Inflammatory macrophage treated with lipopolysaccharide for 1 hour (primary cell): ENCODE results near the gene GGT6.

Experiments
- DNase-seq, 2 donors: peaks; one replicate each; pipeline ENCODE4 v3.0.0-alpha.2; 2020 to 2022

Gene GGT6

DNA sequence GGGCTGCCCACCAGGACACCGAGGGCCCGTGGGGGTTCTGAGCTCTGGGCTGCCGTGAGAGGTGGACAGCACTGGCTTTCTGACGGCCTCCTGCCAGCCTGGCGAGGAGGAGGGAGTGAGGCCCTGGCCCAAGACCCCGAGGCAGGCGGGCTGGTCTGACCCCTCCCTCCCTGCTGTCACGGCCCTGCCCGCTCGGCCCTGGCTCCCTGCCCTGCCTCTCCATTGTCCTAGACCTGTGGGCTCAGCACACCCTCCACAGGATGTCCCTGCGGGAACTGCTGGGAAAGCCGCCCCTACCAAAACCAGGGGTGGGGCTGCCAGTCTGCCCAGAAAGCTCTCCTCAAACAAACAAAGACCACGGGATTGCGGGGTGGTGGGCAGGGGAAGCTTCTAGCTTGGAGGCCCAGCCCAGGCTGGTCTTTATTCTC, 41.0 kb downstream of the GGT6 start:
- no peak for DNase-seq

DNA sequence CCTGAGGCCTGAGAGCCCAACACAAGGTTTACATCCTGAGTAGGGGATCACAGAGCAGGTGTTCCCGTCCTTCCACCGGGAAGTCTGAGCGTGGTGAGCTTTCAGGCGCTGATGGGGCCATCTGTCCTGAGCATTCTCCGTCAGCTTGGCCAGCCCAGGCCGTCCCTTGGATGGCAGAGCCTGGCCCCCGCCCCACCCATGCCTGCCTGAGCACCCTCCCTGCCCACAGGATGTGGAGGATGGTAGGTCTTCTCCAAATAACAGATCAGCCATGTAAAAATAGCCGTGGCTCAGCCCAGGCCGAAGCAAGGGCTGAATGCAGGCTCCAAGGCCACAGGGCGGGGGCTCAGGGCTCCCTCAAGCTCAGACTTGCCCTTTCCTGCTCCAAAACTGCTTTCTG, 41.5 kb downstream of the GGT6 start:
- no peak for DNase-seq

DNA sequence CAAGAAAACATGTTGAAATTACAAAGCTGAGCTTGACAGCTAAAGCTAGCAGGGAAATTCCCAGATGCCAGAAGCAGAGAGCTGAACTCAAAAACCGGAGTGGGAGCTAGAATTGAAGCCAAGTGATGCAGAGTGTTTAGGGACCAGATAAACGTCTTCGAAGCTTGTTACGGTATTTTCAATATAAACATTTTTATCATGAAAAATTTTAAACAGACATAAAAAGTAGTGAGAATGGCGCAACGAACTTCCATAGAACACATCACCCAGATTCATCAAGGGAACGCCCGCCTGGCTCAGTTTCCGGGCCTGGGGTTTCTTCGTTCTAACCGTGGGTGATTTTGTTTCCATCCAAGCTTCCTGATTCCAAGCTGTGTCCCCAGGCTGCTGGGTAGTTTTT, 43.6 kb downstream of the GGT6 start:
- DNase-seq, result no peak

DNA sequence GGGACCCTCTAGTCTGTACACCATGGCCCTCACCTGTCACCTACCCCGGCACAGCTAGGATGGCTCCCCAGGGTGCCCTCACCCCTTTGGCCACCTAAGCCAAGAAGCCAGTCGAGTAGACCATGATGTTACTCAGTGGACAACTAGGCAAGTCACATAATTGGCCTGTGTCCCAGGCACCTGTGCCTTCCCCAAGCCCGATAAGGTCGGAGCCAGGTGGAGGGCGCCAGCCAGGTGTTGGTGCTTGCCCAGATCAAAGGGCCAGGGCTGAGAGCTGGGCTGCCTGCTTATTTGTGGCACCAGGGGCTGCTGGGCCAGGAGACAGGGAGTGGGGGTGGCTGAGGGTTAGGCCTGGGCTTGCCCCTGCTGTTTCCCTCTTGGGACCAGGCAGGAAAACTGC, 44.9 kb downstream of the GGT6 start:
- no peak for DNase-seq

DNA sequence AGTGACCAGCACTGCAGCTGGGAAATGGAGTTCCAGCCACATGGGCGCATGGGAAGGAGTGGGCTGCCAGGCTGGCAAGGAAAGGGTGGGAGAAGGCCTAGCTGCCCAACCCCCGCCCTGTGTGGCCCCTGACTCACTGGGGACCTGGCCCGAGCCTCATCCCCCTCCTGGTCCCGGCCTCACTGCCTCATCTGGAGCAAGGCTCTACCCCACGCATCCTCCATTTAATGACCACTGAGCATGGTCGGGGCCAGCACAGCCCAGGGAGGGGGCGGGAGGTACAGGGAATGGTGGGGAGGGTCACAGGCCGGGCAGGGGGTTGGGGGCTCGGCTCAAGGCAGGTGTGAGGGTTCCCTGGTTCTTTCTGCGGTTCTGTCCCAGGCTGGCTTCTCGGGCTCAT, 45.6 kb downstream of the GGT6 start:
- no peak for DNase-seq

DNA sequence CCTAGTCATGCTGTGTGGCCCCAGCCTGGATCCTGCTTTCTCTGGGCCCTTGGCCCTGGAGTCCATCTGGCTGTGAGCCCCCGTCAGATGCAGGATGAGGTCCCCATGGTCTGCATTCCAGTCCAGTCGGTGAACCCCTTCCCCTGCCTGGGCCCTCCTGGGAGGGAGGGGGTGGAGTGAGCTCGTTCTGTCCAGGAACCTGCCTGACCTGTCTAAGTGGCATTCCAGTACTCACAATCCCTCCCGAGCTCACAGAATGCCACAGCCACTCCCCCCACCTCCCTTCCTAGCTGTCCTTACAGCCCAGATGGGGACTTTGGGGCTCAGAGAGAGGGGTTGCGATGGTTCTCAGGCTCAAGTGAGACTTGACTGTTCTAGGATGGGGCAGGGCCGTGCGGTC, 46.2 kb downstream of the GGT6 start:
- DNase-seq, result no peak

DNA sequence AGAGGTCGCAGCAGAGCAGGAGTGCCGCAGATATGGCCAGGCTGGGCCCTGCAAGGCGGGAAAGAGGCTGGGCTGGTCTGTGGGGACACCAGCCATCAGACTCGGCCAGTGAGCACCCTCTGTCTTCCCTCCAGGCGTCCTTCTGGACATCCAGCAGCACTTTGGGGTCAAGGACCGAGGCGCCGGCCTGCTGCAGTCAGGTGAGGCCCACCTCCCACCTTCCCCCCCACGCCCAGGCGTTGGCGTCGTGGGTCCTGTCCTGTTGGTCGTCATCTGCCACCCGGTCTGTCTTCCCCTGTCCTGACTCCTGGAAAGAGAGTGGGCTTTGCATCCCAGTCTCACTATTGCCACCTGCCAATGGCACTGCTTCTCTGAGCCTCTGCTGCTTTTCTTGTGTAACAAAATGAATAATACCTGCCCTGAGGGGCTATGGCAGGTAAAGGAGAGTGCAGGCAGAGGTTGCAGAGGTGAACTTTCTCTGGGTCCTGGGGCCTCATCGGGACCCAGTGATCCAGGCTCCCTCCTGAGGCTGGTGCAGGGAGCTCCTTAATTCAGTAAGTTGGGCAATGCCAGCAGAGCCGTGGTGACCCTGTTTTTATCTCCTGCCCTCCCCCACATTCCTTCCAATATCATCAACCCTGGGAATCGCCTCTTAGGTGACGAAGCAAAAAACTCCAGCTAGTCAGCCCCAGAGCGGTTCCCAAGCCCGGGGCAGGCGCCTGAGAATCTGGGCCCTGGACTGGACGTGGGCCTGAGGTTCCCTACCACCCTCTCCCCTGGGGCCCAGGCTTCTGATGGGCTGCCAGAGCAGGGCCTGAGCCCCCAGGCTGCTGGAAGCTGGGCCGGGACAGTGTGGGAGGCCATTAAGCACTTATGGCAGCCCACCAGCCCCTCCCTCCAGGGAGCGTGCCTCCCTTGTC, 47.0 kb downstream of the GGT6 start:
- DNase-seq, result no peak

DNA sequence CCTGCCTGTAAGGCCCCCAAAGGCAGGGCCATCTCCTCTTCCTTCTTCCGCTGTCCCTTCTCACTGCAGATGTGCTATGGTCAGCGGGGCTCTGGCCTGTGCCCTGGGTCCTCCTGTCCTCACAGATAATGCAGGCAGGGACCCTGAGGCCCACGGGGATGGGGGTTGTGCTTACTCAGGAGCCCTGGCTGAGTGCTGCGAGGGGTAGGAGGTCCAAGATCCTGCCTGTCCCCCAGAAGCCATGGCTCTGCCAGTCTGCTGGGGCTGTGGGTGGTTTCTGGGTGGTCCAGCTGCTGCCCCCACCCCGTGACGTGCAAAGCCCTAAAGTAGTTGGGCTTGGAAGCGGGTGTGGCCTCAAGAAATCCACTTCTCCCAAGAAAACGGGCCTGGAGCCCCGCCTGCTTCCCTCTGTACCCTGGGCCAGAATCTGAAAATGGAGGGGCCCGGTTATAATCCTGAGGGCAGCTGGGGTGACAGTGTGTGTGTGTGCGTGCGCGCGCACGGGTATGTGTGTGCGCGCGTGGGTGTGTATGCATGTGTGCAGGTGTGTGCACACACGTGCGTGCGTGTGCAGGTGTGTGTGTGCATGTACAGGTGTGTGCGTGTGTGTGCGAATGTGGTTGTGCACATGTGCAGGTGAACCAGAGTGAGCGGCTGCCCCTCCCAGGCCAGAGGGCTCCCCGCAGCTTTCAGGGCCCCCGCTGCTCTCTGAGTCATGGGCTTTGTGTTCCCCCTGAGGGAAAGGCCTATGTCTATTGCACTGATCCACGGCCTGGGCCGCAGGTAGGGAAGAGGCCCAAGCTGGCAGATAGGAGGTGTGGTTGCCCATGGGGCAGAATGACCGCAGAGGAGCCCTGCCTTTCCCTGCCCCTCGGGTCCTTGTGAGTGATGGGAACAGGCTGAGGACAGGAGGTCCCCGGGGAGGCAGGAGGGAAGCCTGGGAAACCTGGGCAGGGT, 47.9 kb downstream of the GGT6 start:
- no peak for DNase-seq

DNA sequence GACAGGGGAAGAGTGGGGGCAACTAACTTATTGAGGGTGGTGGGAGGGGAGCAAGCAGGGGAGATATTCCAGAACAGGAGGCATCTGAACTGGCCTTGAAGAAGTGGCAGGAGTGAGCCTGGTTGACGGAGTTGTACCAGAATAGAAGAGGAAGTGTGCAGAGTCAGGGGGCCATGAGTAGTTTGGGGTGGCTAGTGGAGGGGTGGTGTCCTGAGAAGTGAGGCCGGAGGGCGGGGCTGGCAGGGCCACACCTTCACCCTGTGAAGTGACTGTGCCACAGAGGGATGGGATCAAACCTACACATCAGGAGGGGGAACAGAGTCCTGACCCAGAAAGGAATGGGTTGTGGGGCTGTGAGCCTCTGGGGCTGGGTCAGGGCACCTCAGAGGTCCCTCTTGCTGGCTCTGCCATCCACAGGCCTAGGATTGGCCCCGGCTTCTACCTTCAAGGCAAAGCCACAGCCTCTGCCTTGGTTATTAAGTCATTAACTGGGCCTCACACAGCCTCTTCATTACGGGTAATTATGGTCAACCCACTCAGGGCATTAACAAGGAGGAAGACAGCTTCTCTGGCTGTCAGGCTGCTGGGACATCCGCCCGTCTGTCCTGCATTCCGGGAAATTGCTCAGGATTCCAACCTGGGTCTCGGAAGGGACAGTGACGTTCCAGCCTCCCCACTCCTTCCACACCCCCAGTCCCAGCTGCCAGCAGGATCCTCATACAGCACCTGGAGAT, 49.0 kb downstream of the GGT6 start:
- peak in 1 of 2 donors; percentile 36 for DNase-seq

DNA sequence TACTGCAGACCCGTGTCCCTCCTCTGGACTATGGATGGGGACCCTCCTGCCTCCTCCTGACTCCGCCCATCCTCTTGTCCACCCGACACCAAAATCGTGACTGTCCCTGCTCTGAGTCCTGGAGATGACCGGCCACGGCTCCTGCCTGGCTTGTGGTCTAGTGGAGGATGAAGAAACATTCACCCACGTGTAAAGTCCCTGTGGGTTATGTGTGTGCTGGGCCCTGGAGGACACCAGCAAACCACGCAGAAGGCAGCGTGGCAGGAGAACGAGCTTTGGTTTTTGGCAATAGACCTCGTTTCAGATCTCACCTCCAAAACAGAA, 49.8 kb downstream of the GGT6 start:
- no peak for DNase-seq

DNA sequence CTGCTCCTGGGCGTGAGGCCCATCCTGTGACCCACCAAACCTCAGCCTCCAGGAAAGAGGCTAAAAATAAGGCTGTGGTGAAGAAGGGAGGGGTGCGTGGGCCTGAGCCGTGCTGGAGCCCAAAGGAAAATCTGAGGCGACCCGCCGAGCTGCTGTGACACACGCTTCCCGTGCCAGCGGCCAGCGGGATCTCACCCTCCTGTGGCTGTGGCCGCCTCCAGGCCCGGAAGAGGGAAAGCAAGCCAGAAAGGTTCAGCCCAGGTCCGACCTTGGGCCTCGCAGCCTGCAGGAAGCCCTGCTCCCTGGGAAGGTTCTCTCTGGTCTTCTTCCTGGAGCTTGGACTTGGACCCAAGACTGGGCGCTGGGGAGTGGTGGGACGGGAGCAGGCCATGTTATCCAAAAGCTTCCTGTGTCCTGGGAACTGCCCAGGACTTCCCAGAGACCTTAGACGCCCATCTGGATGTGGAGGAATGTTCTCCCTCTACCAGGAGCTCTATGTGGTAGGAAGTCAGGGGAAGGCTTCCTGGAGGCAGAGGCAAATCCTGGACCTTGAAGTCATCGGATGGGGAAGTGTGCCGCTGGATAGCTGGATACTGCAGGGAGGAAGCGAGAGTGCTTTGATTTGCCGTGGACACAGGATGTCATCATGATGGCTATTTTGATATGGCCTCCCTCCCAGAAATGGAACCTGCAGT, 50.3 kb downstream of the GGT6 start:
- peak in 1 of 2 donors; percentile 18 for DNase-seq

DNA sequence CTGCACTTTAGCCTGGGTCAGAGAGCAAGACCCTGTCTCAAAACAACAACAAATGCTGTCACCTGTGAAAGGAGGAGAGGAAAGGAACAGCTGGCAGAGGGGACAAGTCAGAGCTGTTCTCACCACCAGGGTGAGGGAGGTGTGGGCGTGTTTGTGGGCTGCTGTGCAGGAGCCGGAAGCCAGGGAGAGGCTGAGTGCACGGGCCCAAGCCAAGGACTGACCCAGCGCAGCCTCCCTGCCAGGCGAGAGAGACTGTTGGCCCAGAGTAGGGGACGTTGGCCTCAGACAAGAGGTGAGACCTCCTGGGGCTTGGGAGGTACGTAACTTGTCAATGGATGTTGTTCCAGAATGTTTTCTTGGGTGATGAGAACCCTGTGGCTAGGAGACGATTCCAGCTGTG, 51.0 kb downstream of the GGT6 start:
- no peak for DNase-seq

DNA sequence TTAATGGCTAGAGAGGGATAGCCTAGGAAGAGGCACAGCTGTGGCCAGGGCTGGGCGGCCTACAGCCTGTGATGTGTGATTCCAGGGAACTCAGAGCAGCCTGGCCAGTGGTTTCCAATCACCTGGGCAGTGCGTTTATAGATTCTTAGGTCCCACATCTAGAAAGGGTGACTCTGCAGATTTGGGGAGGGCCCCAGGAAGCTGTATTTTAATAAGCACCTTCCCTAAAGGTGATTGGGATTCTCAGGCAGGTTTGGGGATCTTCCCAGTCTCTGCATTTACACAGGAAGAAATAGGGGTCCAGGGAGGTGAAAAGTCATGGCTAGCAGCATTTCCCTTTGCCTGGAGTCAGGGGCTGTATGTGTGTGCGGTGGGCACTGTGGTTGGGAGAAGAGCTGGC, 52.2 kb downstream of the GGT6 start:
- no peak for DNase-seq

DNA sequence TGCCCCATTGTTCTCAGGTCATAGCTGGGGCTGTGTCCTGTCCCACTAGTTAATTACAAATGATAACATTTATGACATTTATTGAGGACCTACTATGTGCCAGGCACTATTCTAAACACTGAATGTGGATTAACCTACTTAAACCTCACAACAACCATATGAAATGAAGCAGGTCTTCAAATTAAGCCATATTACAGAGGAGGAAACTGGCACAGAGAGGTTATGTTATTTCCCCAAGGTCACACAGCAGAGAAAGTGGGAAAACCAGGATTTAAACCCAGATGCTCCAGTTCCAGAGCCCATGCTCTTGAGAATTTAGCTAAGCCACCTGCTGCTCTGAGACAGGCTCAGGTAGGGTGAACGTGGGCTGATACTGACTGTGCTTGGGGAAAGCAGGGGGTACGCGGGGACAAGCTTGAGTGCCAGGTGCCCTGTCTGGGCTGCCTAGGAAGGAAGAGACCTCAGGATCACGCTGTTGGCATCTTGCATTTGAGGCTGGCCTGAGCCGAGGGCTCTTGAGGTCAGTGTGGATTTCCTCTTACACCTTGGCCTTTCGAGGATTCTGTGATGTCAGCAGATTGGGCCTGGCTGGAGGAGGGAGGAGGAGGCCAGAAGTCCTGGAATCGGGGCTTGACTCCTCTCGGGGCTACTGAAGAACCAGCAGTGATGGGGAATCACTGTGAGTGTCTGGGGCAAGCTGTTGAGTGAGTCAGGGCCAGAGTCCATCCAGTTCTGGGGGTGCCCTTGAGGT, 52.8 kb downstream of the GGT6 start:
- no peak for DNase-seq
